Endothelial cell of umbilical vein (primary cell): ENCODE results near the gene APBB1. TPM values are rescaled to one million over a fixed set of nuclear protein-coding genes. Genes with fewer than 3 reads are reported as not detected.

Source experiments
- BruUV-seq: library from RNA; stranded (reverse); fragments of 400-500 nt; replicated peaks from 2 replicates; lab custom pipeline; 2021; lab: Mats Ljungman, UMichigan
- CTCF ChIA-PET: fragments of 300-600, 350-600 bp; sonication (Branson Sonifier 250); formaldehyde crosslinking; loops from one replicate; lab custom pipeline; 2021; ENCODE audit warnings: antibody characterized with exemption, inconsistent platforms; lab: Charles Lee
- POLR2A ChIA-PET: fragments of 300-600, 350-600 bp; sonication (Branson Sonifier 250); formaldehyde crosslinking; loops from one replicate; lab custom pipeline; 2021; ENCODE audit warnings: antibody characterized with exemption, inconsistent platforms; lab: Charles Lee
- DNase-seq: peaks from one replicate; pipeline ENCODE4 v3.0.0-alpha.2; 2011; ENCODE audit warnings: low read depth, low spot score
- FAIRE-seq: peaks from 2 replicates; lab custom pipeline; 2011; peaks lifted over from hg19 to GRCh38; lab: Jason Lieb, UNC
- H2AFZ ChIP-seq: 2 replicates; pipeline ENCODE4 v1.6.0; 2012; ENCODE audit warnings: low read depth, low read length, control low read depth, inconsistent platforms
- H3K27ac ChIP-seq: 2 replicates; pipeline ENCODE4 v1.5.1; 2011; ENCODE audit warnings: low read depth, mild to moderate bottlenecking, control low read depth, low read length, moderate library complexity; ENCODE audit not compliant: insufficient read depth
- H3K27me3 ChIP-seq, 2 experiments: 2 replicates each; pipeline versions ENCODE4 v1.6.0 to v1.6.1; 2011; ENCODE audit warnings: low read length in 2 of 2, mixed read lengths in 1 of 2; ENCODE audit not compliant: control insufficient read depth in 2 of 2, insufficient read depth in 2 of 2
- H3K36me3 ChIP-seq, 2 experiments: 2 replicates in 1 of 2; 3 replicates in 1 of 2; pipeline ENCODE4 v1.5.1; 2011; ENCODE audit warnings: low read length in 2 of 2, mild to moderate bottlenecking in 1 of 2, moderate library complexity in 1 of 2; ENCODE audit not compliant: control insufficient read depth in 2 of 2, insufficient read depth in 2 of 2; ENCODE audit errors: extremely low read depth in 1 of 2
- H3K4me1 ChIP-seq: 3 replicates; pipeline ENCODE4 v1.5.1; 2011; ENCODE audit warnings: mild to moderate bottlenecking, low read length; ENCODE audit not compliant: control insufficient read depth, insufficient read depth; ENCODE audit errors: extremely low read depth
- H3K4me2 ChIP-seq: 2 replicates; pipeline ENCODE4 v1.6.1; 2011; ENCODE audit warnings: low read length, control low read depth, mixed read lengths; ENCODE audit not compliant: insufficient read depth
- H3K4me3 ChIP-seq, 3 experiments: fragments of 200-600 bp in 1 of 3; sonication (generic), shearing (Covaris generic) in 1 of 3; replicated peaks in 1 of 3; 2 replicates each; pipeline ENCODE4 v1.5.1; 2011 to 2016; ENCODE audit warnings: control low read depth in 3 of 3, low read length in 3 of 3, mild to moderate bottlenecking in 2 of 3, inconsistent platforms in 1 of 3, low read depth in 1 of 3, moderate library complexity in 1 of 3; ENCODE audit not compliant: insufficient read depth in 1 of 3
- H3K79me2 ChIP-seq: 2 replicates; pipeline ENCODE4 v1.6.0; 2012; ENCODE audit warnings: low read length, inconsistent platforms; ENCODE audit not compliant: control insufficient read depth, insufficient read depth
- H3K9ac ChIP-seq: replicated peaks from 2 replicates; pipeline ENCODE3; 2011; ENCODE audit warnings: low read length, control low read depth; ENCODE audit not compliant: insufficient read depth; ENCODE audit errors: extremely low read depth
- H3K9me1 ChIP-seq: replicated peaks from 3 replicates; pipeline ENCODE4 v1.6.0; 2011; ENCODE audit warnings: mild to moderate bottlenecking, low read length; ENCODE audit not compliant: control insufficient read depth, insufficient read depth; ENCODE audit errors: extremely low read depth
- H3K9me3 ChIP-seq: replicated peaks from 2 replicates; pipeline ENCODE4 v1.5.1; 2012; ENCODE audit warnings: low read length, inconsistent platforms; ENCODE audit not compliant: control insufficient read depth, insufficient read depth
- H4K20me1 ChIP-seq: replicated peaks from 2 replicates; pipeline ENCODE3; 2011; ENCODE audit warnings: mild to moderate bottlenecking, low read length; ENCODE audit not compliant: control insufficient read depth, insufficient read depth; ENCODE audit errors: extremely low read depth
- EZH2 ChIP-seq: IDR thresholded peaks from 2 replicates; pipeline ENCODE4 v1.6.1; 2012; ENCODE audit warnings: borderline replicate concordance, low read depth, mild to moderate bottlenecking, moderate library complexity, low read length, inconsistent platforms; ENCODE audit not compliant: severe bottlenecking
- FOS ChIP-seq: IDR thresholded peaks from 2 replicates; pipeline ENCODE4 v1.6.1; 2011; ENCODE audit warnings: mild to moderate bottlenecking, low read length, moderate library complexity, borderline replicate concordance; ENCODE audit not compliant: insufficient read depth
- GATA2 ChIP-seq: IDR thresholded peaks from 2 replicates; pipeline ENCODE4 v1.7.0; 2011; ENCODE audit warnings: low read depth, mild to moderate bottlenecking, moderate library complexity, mixed read lengths, low read length; ENCODE audit not compliant: insufficient read length, insufficient read depth
- JUN ChIP-seq: IDR thresholded peaks from 2 replicates; pipeline ENCODE4 v1.6.1; 2011; ENCODE audit warnings: borderline replicate concordance, low read depth; ENCODE audit not compliant: insufficient read length, insufficient read depth
- MYC ChIP-seq: IDR thresholded peaks from one replicate; pipeline ENCODE4 v1.6.1; 2011; ENCODE audit warnings: mild to moderate bottlenecking, low read depth, low read length
- POLR2A ChIP-seq: IDR thresholded peaks from 2 replicates; pipeline ENCODE4 v1.6.1; 2012; ENCODE audit warnings: low read depth, mild to moderate bottlenecking, control low read depth, low read length
- POLR2AphosphoS5 ChIP-seq: IDR thresholded peaks from 2 replicates; pipeline ENCODE4 v1.6.1; 2012; ENCODE audit warnings: low read depth, mild to moderate bottlenecking, control low read depth, low read length, moderate library complexity; ENCODE audit not compliant: insufficient read depth
- dilution Hi-C: fragments of 300-500 bp; cut with MboI; formaldehyde crosslinking; loops from one replicate; pipeline ENCODE4 v1.15.0; 2019; ENCODE audit warnings: low sequenced_read_pairs; ENCODE audit not compliant: extremely low pct_ligation_motif_present
- intact Hi-C: fragments of 100-400 bp; cut with micrococcal nuclease; formaldehyde crosslinking; loops from one replicate; pipeline ENCODE4 v1.10.0; 2022
- polyA plus RNA-seq, 4 experiments: library from polyadenylated mRNA; depleted of rRNA in 3 of 4; stranded (reverse) in 3 of 4; unstranded in 1 of 4; fragments of >200 nt; gene quantifications; 2 replicates each; pipeline versions ENCODE4 v1.2.1 to v1.2.3, GENCODE V29; 2011 to 2012; ENCODE audit warnings: missing spikeins in 1 of 4
- total RNA-seq: library from RNA; stranded (reverse); gene quantifications from 2 replicates; pipeline ENCODE4 v1.2.3, GENCODE V29; 2021
- TF ChIP-seq, protein P1 (sequence below), 2 donors: IDR thresholded peaks; 1 replicate in 1 of 2; 2 replicates in 1 of 2; pipeline ENCODE4 v1.5.1; 2011; ENCODE audit warnings: low read length in 2 of 2, mild to moderate bottlenecking in 2 of 2, moderate library complexity in 2 of 2, control low read depth in 1 of 2, inconsistent platforms in 1 of 2, low read depth in 1 of 2; ENCODE audit not compliant: insufficient read depth in 1 of 2; ENCODE audit errors: extremely low read depth in 1 of 2
- TF ChIP-seq, protein P2 (sequence below): IDR thresholded peaks from 2 replicates; pipeline ENCODE4 v1.6.1; 2011; ENCODE audit not compliant: insufficient read depth, insufficient read length

The APBB1 gene
- total and polyA plus RNA-seq, 2 donors (not counting 3 experiments of a cell fraction or from before 2014, with no cell fraction given): 48.0 to 63.5 TPM

DNA sequence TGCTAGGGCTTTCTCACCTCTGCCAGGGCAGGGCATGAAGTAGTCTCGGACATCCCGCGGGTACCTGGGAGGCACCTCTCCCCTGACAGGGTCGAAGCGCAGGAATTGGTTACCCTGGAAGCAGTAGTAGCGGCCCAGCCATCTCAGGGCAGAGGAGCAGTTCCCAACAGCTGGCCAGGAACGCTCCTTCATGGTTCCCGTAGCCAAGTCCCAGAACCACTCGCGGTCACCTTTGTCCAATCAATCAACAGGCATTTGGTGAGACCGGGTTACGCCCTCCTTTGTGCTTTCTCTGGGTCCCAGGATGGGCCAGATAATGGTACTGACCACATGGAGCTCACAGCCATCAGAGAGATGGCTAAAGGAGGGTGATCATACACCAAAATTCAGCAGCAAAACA is 18.5 kb upstream of the APBB1 start:
- no peak overlapping the region for H3K27ac ChIP-seq
- no peaks in the 10 kb centered on the region for H3K79me2 ChIP-seq
- H3K9me3 ChIP-seq: no peaks in the 10 kb centered on the region
- no peaks in the 10 kb centered on the region for H4K20me1 ChIP-seq
- H3K4me2 ChIP-seq: no peak overlapping the region
- no TSS peak for BruUV-seq
- no peaks in the 10 kb centered on the region for H3K36me3 ChIP-seq
- ChIA-PET POLR2A (no interaction called here), CTCF (interaction anchor here (0.8 to 9.9 kb wide), 9 partner anchors 8 to 69 kb away, joined by 3 to 638 read pairs (median 19); partner anchors contain the start of gene APBB1)
- no peaks in the 10 kb centered on the region for H3K9me1 ChIP-seq
- FAIRE-seq (no peak), DNase-seq (no peak)
- TF ChIP-seq POLR2A: no peak
- no peak for TF ChIP-seq JUN
- TF ChIP-seq, protein P1, sequence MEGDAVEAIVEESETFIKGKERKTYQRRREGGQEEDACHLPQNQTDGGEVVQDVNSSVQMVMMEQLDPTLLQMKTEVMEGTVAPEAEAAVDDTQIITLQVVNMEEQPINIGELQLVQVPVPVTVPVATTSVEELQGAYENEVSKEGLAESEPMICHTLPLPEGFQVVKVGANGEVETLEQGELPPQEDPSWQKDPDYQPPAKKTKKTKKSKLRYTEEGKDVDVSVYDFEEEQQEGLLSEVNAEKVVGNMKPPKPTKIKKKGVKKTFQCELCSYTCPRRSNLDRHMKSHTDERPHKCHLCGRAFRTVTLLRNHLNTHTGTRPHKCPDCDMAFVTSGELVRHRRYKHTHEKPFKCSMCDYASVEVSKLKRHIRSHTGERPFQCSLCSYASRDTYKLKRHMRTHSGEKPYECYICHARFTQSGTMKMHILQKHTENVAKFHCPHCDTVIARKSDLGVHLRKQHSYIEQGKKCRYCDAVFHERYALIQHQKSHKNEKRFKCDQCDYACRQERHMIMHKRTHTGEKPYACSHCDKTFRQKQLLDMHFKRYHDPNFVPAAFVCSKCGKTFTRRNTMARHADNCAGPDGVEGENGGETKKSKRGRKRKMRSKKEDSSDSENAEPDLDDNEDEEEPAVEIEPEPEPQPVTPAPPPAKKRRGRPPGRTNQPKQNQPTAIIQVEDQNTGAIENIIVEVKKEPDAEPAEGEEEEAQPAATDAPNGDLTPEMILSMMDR (IDR thresholded peaks at IDR 0.05; ENCODE audit: extremely low read depth in 1 of 2, insufficient read depth in 1 of 2, low read depth in 1 of 2, low read length in 2 of 2): no peak
- no peak for TF ChIP-seq FOS
- no peak for TF ChIP-seq MYC
- TF ChIP-seq GATA2: no peak
- TF ChIP-seq, protein P2, sequence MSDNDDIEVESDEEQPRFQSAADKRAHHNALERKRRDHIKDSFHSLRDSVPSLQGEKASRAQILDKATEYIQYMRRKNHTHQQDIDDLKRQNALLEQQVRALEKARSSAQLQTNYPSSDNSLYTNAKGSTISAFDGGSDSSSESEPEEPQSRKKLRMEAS: no peak
- no peak for TF ChIP-seq EZH2
- TF ChIP-seq POLR2AphosphoS5: no peak
- no peaks in the 10 kb centered on the region for H3K27me3 ChIP-seq
- intact Hi-C loops: no loop called here
- H2AFZ ChIP-seq: no peak overlapping the region
- H3K9ac ChIP-seq: no peak overlapping the region
- no peaks in the 10 kb centered on the region for H3K4me1 ChIP-seq
- H3K4me3 ChIP-seq: no peak overlapping the region
- dilution Hi-C loops: no loop called here
